Activated CD4-positive, alpha-beta T cell treated with anti-CD3 and anti-CD28 coated beads, Interleukin-2, amount 10 ng/mL, durations not matched to agents 24 days and 14 days (primary cell): ENCODE measurements around the gene ADAM8. TPM values are rescaled to one million over a fixed set of nuclear protein-coding genes. Genes with fewer than 3 reads are reported as not detected.
A peak's percentile ranks its signal among the peaks of the same experiment; 100 is the strongest.

ENCODE experiments used
- DNase-seq: peaks from one replicate; pipeline ENCODE4 v3.0.0; 2022
- H3K27ac Mint-ChIP-seq: one replicate; pipeline ENCODE4 v1.8.0; 2022; ENCODE audit warnings: mild to moderate bottlenecking, mixed read lengths
- H3K27me3 Mint-ChIP-seq: one replicate; pipeline ENCODE4 v1.8.0; 2022; ENCODE audit warnings: mixed read lengths
- H3K36me3 Mint-ChIP-seq: one replicate; pipeline ENCODE4 v1.8.0; 2022; ENCODE audit warnings: low read depth, mild to moderate bottlenecking, mixed read lengths
- H3K4me1 Mint-ChIP-seq: one replicate; pipeline ENCODE4 v1.8.0; 2021; ENCODE audit warnings: mixed read lengths
- H3K4me3 Mint-ChIP-seq: one replicate; pipeline ENCODE4 v1.8.0; 2022; ENCODE audit warnings: mild to moderate bottlenecking, moderate library complexity, mixed read lengths
- H3K9me3 Mint-ChIP-seq: one replicate; pipeline ENCODE4 v1.8.0; 2021; ENCODE audit warnings: mixed read lengths
- intact Hi-C: fragments of 100-400 bp; cut with micrococcal nuclease; formaldehyde crosslinking; loops from one replicate; pipeline ENCODE4 v1.15.1; 2023
- total RNA-seq: library from RNA; stranded (reverse); gene quantifications from 2 replicates; pipeline ENCODE4 v1.2.3, GENCODE V29; 2022

Gene ADAM8
- total RNA-seq, 1 donor from 2014 or later: 143 TPM

GRCh38 chr10:133251388-133252222, 25.1 kb downstream of the ADAM8 start:
- peaks cover 5% of the 10 kb centered on the region for H3K27me3 Mint-ChIP-seq
- DNase-seq: no peak
- H3K9me3 Mint-ChIP-seq: no peaks in the 10 kb centered on the region
- intact Hi-C loops: no loop called here
- H3K4me3 Mint-ChIP-seq: no peak overlapping the region
- no peak overlapping the region for H3K27ac Mint-ChIP-seq
- H3K36me3 Mint-ChIP-seq: no peaks in the 10 kb centered on the region
- H3K4me1 Mint-ChIP-seq: no peaks in the 10 kb centered on the region

GRCh38 chr10:133249975-133250754, 26.5 kb downstream of the ADAM8 start:
- Mint-ChIP-seq H3K27ac (peak overlapping the region; percentile 6), H3K27me3 (peaks cover 5% of the 10 kb centered on the region), H3K4me1 (no peaks in the 10 kb centered on the region), H3K9me3 (no peaks in the 10 kb centered on the region), H3K4me3 (no peak overlapping the region), H3K36me3 (no peaks in the 10 kb centered on the region)
- DNase-seq: no peak
- intact Hi-C loops: no loop called here

- H3K4me1 Mint-ChIP-seq: no peaks in the 10 kb centered on the region
- DNase-seq: no peak
- no peaks in the 10 kb centered on the region for H3K36me3 Mint-ChIP-seq
- intact Hi-C loops: no loop called here
- no peak overlapping the region for H3K27ac Mint-ChIP-seq
- H3K9me3 Mint-ChIP-seq: no peaks in the 10 kb centered on the region
- H3K4me3 Mint-ChIP-seq: no peak overlapping the region
- peaks cover 5% of the 10 kb centered on the region for H3K27me3 Mint-ChIP-seq
Observed at GRCh38 chr10:133249094-133249780, 27.4 kb downstream of the ADAM8 start.

GRCh38 chr10:133248334-133248715, 28.3 kb downstream of the ADAM8 start:
- no peaks in the 10 kb centered on the region for H3K4me1 Mint-ChIP-seq
- H3K27me3 Mint-ChIP-seq: peaks cover 5% of the 10 kb centered on the region
- no peaks in the 10 kb centered on the region for H3K36me3 Mint-ChIP-seq
- no peak for DNase-seq
- intact Hi-C loops: no loop called here
- H3K4me3 Mint-ChIP-seq: no peak overlapping the region
- no peak overlapping the region for H3K27ac Mint-ChIP-seq
- no peaks in the 10 kb centered on the region for H3K9me3 Mint-ChIP-seq

GRCh38 chr10:133247681-133248333, 28.9 kb downstream of the ADAM8 start:
- Mint-ChIP-seq H3K9me3 (no peaks in the 10 kb centered on the region), H3K27ac (no peak overlapping the region), H3K27me3 (peaks cover 7% of the 10 kb centered on the region), H3K4me3 (no peak overlapping the region), H3K4me1 (no peaks in the 10 kb centered on the region), H3K36me3 (no peaks in the 10 kb centered on the region)
- intact Hi-C loops: no loop called here
- DNase-seq: no peak

GRCh38 chr10:133246236-133246626, 30.4 kb downstream of the ADAM8 start:
- H3K4me1 Mint-ChIP-seq: peaks cover 9% of the 10 kb centered on the region

GRCh38 chr10:133245439-133246235, 31.0 kb downstream of the ADAM8 start:
- Mint-ChIP-seq H3K9me3 (no peaks in the 10 kb centered on the region), H3K4me1 (peaks cover 11% of the 10 kb centered on the region), H3K4me3 (no peak overlapping the region), H3K36me3 (no peaks in the 10 kb centered on the region), H3K27ac (no peak overlapping the region), H3K27me3 (peaks cover 22% of the 10 kb centered on the region)
- no peak for DNase-seq
- intact Hi-C loops: no loop called here

More at GRCh38 chr10:133246236-133246626, 30.4 kb downstream of the ADAM8 start:
- H3K9me3 Mint-ChIP-seq: no peaks in the 10 kb centered on the region
- no peak overlapping the region for H3K4me3 Mint-ChIP-seq
- peaks cover 16% of the 10 kb centered on the region for H3K27me3 Mint-ChIP-seq
- no peak for DNase-seq
- intact Hi-C loops: no loop called here
- no peak overlapping the region for H3K27ac Mint-ChIP-seq
- no peaks in the 10 kb centered on the region for H3K36me3 Mint-ChIP-seq

GRCh38 chr10:133243593-133243992, 33.1 kb downstream of the ADAM8 start:
- no peak overlapping the region for H3K27ac Mint-ChIP-seq
- H3K9me3 Mint-ChIP-seq: no peaks in the 10 kb centered on the region
- intact Hi-C loops: no loop called here
- DNase-seq: no peak
- H3K27me3 Mint-ChIP-seq: peaks cover 29% of the 10 kb centered on the region
- H3K4me1 Mint-ChIP-seq: peaks cover 11% of the 10 kb centered on the region
- H3K36me3 Mint-ChIP-seq: no peaks in the 10 kb centered on the region
- no peak overlapping the region for H3K4me3 Mint-ChIP-seq

- intact Hi-C loops: no loop called here
- H3K36me3 Mint-ChIP-seq: no peaks in the 10 kb centered on the region
- no peaks in the 10 kb centered on the region for H3K9me3 Mint-ChIP-seq
- no peak overlapping the region for H3K27ac Mint-ChIP-seq
- peaks cover 33% of the 10 kb centered on the region for H3K27me3 Mint-ChIP-seq
- no peak for DNase-seq
- H3K4me1 Mint-ChIP-seq: peaks cover 11% of the 10 kb centered on the region
- peak overlapping the region; percentile 14 for H3K4me3 Mint-ChIP-seq
Observed at GRCh38 chr10:133242611-133243356, 33.9 kb downstream of the ADAM8 start.

GRCh38 chr10:133241501-133242205, 35.0 kb downstream of the ADAM8 start:
- H3K4me3 Mint-ChIP-seq: peak overlapping the region; percentile 77
- intact Hi-C loops: no loop called here
- no peak overlapping the region for H3K27ac Mint-ChIP-seq
- peaks cover 35% of the 10 kb centered on the region for H3K27me3 Mint-ChIP-seq
- no peaks in the 10 kb centered on the region for H3K9me3 Mint-ChIP-seq
- DNase-seq: peak; percentile 81
- no peaks in the 10 kb centered on the region for H3K36me3 Mint-ChIP-seq
- H3K4me1 Mint-ChIP-seq: peaks cover 11% of the 10 kb centered on the region

GRCh38 chr10:133239990-133240389, 36.7 kb downstream of the ADAM8 start:
- H3K36me3 Mint-ChIP-seq: no peaks in the 10 kb centered on the region
- H3K27me3 Mint-ChIP-seq: peaks cover 40% of the 10 kb centered on the region
- H3K4me3 Mint-ChIP-seq: no peak overlapping the region
- intact Hi-C loops: no loop called here
- H3K9me3 Mint-ChIP-seq: no peaks in the 10 kb centered on the region
- no peak for DNase-seq
- peaks cover 13% of the 10 kb centered on the region for H3K4me1 Mint-ChIP-seq
- H3K27ac Mint-ChIP-seq: no peak overlapping the region

- Mint-ChIP-seq H3K27me3 (peaks cover 54% of the 10 kb centered on the region), H3K4me1 (peaks cover 13% of the 10 kb centered on the region), H3K4me3 (no peak overlapping the region), H3K9me3 (no peaks in the 10 kb centered on the region), H3K36me3 (no peaks in the 10 kb centered on the region), H3K27ac (no peak overlapping the region)
- DNase-seq: no peak
- intact Hi-C loops: no loop called here
Observed at GRCh38 chr10:133238466-133238804, 38.2 kb downstream of the ADAM8 start.
